Activated naive CD4-positive, alpha-beta T cell (primary cell): ENCODE measurements around the gene PCBP1.
"Not testable (repeated sequence)": the region's sequence is repeated elsewhere in the genome, so short reads cannot be mapped to it uniquely, and the experiment has no call there.

Source experiments
- DNase-seq, 4 experiments: peaks; one replicate each; lab custom pipeline; 2025; lab: John Stamatoyannopoulos, UW

The PCBP1 gene

GRCh38 chr2:70081221-70081620 lies 6.1 kb upstream of the PCBP1 start:
- no peak for DNase-seq

DNA sequence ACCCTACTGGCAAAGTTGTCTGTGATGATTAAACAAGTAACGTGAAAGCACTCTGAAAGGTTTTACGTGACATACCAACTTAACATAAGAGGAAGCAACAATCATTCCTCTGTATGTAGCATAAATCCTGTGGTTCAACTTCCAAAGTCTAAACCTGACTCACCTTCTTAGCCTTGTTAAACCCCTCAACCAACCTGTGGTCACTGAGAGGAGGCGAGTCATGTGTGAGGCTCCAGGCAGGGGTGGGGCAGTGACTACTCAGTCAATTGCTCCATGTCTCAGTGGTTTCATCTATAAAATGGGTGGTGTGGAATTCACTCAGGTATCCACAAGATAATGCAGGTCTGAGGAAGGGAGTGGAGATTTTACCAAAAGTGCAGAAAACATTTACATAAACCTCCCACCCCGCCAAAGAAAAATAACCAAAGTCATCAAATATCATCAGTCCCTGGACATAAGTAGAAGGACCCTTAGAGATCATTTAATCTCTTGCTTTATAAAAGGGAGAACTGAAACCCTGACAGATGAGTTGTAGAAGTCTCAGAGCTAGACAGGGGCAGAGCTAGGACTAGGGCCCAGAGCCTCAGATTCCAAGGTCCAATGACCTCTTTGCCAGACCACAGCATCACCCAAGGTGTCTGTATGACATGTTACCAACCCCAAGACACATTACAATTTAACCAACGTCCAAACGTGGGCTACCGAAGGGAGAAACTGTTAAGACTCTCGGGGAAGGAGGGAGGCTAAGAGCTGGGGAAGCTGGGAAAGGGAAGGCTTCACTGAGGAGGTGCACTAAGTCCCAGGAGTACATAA lies 3.7 kb upstream of the PCBP1 start:
- no peak for DNase-seq

DNA sequence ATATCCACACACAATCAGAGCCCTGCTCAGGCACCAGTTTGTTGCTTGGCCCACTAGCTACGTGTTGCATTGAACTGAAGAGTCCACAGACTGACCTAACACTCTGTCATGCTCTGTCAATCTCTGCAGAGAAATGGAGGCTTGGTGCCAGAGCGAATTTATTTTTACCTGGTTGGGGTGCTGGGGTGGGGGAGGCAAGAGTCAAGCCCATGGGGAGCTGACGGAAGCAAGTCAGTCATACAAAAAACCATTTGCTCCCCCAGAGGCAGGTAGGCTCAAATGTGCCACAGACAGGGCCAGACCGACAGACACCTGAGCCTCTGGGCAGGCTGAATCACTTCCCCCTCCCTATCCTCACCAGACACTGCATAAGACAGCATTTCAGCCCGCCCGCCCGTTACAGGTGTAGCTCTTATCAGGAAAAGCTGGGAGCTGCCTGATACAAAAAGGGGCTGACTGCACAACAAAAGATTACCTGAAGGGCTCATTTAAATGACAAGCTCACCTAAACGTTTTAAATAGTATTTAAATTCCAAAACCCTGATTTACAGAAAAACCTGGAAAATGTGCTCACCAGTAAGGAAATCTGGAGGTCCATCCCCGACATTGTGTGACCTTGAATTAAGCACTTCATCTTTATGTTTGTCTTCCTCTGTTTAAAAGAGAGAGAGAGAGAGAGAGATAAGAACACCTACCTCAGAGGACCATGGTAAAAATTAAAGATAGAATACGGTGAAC lies 2.1 kb upstream of the PCBP1 start:
- DNase-seq: peak in 3 of 4 experiments; percentile 17 to 51 (median 31)

DNA sequence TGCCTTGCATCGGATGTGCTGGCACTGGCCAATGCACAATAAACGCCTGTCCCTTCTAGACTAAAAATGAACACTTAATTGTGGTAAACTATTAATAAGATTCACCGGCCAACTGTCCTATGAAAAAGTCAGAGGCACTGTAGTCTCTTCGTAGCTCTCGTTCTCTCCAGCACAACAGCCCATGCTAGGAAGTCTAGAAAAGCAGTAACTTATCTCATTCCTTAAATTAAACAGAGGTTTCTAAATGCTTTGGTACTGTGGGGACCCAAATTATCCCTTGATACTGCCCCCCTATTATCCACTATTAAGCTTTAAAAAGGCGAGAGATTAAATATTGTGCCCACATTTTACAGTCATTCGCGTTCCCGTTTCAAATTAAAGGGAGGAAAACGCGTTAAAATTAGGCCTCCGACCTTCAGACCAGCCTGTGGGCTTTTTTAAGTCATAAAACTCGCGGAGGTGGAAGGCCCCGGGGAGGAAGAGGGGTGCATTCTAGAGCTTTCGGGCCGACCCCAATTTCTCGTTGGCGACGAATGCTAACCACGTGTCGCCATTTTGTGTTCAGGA lies 1.5 kb upstream of the PCBP1 start:
- no peak for DNase-seq

GRCh38 chr2:70086278-70086837 lies 919 bp upstream of the PCBP1 start:
- peak; percentile 68 to 81 (median 76) for DNase-seq

DNA sequence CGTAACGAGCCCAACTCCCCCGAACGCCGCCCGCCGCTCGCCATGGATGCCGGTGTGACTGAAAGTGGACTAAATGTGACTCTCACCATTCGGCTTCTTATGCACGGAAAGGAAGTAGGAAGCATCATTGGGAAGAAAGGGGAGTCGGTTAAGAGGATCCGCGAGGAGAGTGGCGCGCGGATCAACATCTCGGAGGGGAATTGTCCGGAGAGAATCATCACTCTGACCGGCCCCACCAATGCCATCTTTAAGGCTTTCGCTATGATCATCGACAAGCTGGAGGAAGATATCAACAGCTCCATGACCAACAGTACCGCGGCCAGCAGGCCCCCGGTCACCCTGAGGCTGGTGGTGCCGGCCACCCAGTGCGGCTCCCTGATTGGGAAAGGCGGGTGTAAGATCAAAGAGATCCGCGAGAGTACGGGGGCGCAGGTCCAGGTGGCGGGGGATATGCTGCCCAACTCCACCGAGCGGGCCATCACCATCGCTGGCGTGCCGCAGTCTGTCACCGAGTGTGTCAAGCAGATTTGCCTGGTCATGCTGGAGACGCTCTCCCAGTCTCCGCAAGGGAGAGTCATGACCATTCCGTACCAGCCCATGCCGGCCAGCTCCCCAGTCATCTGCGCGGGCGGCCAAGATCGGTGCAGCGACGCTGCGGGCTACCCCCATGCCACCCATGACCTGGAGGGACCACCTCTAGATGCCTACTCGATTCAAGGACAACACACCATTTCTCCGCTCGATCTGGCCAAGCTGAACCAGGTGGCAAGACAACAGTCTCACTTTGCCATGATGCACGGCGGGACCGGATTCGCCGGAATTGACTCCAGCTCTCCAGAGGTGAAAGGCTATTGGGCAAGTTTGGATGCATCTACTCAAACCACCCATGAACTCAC lies 673 bp downstream of the PCBP1 start:
- DNase-seq: peak in 3 of 4 experiments; percentile 26 to 49 (median 34)

- DNase-seq: no peak
These were observed 1.4 kb downstream of the PCBP1 start for GRCh38 chr2:70088598-70089219.

DNA sequence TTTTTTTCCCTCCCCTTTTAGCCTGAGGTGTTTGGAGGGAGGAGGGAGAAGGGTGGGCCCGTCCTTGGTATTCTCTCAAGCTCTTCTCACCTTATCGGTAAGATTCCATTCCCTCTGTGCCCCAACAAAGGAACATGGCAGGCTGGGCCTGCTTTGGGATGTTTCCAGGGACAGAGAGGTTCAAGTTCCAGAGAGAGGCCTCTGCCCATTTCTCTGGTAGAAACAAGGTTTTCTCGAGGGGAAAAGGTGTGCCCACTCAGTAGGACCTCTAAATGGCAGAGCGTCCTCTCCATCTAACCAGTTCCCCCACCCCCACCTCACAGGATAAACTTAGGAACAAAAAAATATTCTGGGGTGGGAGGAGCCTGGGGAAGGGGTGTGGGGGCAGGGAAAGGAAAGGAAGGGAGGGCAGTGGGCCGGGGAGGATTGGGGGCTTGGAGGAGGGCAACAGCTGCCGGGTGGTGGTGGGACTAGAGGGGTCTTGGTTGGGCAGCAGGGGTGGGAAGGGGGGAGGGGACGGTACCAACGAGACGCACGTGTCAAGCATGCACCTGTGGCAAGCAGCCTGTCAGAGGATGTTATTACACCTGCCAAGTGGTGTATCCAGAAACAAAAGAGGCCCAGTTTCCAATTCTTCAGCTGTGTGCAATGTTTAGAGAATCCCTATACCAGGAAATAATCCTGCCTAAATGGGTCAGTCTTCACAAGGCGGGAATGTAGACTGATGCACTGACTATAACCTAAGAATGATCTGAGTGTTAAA lies 2.1 kb downstream of the PCBP1 start:
- no peak for DNase-seq

DNA sequence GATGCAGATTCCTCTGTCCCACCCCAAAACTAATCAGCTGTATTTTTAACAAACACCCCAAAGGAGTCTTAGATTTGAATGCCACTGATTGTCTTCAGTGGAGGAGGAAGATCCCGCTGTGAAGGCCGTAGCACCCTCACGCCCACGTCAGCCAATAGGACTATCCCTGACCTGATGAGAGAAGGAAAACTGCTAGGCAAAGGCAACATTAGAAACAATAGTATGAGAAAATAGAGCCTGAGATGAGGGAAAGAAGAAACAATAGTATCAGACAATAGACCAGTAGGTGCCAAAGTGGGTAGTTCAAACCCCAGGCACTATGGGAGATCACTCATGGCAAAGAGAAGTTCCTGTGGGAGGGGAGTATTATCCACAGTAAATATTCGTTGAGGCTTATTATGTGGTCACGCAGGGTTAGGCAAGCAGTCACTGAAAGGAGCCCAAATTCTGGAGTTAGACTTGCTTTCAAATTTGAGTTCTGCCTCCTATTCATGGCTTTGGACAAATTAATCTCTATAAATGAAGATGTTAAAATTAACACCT lies 2.8 kb downstream of the PCBP1 start:
- no peak for DNase-seq

DNA sequence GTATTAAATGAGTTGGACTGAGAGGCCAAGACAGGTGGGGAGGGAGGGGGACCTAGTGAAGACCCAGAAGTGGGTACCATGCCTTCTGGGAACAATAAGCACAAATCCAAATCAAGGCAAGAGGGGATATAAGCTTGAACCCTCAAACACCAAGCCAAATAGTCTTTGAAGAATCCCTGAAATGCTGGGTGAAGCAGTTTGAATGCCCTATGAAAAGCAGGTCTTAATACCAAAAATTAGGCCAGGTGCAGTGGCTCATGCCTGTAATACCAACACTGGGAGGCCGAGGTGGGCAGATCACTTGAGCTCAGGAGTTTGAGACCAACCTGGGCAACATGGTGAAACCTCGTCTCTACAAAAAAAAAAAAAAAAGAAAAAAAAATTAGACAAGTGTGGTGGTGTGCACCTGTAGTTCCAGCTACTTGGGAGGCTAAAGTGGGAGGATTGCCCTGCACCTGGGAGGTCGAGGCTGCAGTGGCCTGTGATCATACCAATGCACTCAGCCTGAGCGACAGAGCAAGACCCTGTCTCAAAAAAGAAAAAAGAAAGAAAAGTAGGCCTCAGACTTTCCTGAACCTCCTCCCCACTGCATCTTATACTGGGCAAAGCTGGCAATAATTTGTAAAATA lies 3.5 kb downstream of the PCBP1 start:
- DNase-seq: no peak

- DNase-seq: no peak
These were observed 4.1 kb downstream of the PCBP1 start for GRCh38 chr2:70091364-70091763.

- no peak for DNase-seq
These were observed 4.5 kb downstream of the PCBP1 start for GRCh38 chr2:70091816-70092215.

- not testable (repeated sequence) for DNase-seq
These were observed 5.4 kb downstream of the PCBP1 start for GRCh38 chr2:70092576-70093243.

DNA sequence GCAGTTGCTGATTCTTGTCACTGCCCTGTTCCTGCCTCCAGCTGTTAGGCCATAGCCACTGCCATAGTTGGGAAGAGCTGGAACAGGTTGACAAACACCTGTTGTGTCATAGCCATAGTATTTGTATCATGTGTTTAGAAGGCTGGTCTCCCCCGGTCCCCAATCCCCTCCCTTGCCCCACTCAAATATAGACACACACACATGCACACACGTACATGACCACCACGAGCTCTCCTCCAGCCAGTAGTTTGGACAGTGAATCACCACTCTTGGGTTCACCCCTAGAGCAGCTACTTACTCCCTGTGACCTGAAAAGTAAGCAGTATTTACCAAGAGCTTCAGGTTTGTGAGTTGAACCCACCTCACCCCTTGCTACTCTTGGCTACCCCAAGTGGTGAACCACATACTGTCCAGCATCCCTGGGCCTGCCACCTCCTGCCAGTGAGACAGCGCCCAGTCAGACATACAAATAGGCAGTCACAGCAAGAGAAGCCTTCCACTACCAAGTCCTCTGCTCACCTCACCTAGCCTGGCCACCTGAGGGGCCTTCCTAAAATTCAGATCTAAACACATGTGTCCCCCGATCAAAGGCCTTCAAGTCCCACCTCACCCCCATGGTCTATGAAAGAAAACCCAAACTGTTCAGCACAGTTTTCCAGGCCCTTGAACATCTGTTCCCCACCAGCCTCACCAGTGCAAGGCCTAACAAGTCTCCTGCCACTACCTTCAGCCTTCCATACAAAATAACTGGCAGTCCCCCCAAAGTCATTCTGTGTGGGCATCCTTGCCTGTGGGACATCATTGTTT lies 7.1 kb downstream of the PCBP1 start:
- no peak for DNase-seq

- DNase-seq: peak in 1 of 4 experiments; percentile 25
These were observed 7.9 kb downstream of the PCBP1 start for GRCh38 chr2:70094978-70095719.

DNA sequence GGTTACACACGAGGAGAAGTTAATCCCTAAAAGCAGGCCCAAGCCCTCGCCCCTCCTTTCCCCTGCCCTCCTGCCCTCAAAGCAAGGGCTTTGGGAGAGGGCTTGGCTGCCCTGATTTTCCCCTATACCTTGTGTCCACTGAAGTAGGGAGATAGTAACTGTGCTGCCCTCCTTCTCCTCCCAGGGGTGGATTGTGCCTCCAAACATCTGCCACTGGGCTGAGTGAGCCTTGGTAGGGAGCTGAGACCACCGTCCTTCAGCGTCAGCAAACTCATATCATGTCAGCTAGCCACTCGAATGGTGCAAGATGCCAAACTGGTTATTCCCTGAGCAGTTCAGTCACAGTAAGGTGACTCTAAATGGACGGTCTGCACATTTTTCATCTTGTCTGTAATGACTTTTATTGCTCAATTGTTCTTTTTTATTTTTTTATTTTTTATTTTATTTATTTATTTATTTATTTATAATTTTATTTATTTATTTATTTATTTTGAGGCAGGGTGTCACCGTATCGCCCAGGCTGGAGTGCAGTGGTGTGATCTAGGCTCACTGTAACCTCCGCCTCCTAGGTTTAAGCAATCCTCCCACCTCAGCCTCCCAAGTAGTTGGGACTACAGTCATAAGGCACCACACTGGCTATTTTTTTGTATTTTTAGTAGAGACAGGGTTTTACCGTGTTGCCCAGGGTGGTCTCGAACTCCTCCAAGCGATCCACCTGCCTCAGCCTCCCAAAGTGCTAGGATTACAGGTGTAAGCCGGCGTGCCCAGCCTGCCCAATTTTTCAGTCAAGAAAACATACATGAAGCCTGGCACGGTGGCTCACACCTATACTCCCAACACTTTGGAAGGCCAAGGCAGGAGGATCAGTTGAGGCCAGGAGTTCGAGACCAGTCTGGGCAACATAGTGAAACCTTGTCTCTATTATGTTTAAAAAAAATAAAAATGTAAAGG lies 8.7 kb downstream of the PCBP1 start:
- DNase-seq: no peak
